DMS53 (cell line): ENCODE results near the gene RAG1.

Source experiments
- DNase-seq: peaks from one replicate; lab custom pipeline; 2025; lab: John Stamatoyannopoulos, UW

RAG1 gene

GRCh38 chr11:36567694-36568093, at the start of gene RAG1:
RAG1 (plus strand) TSS chr11:36568007; CDS start chr11:36573305, 5,298 bp downstream.
- DNase-seq: no peak

- no peak for DNase-seq
Measured at GRCh38 chr11:36530840-36531239, 37.0 kb upstream of the RAG1 start.

GRCh38 chr11:36532941-36533601, 34.7 kb upstream of the RAG1 start:
- DNase-seq: no peak

GRCh38 chr11:36534276-36534840, 33.4 kb upstream of the RAG1 start:
- no peak for DNase-seq

DNA sequence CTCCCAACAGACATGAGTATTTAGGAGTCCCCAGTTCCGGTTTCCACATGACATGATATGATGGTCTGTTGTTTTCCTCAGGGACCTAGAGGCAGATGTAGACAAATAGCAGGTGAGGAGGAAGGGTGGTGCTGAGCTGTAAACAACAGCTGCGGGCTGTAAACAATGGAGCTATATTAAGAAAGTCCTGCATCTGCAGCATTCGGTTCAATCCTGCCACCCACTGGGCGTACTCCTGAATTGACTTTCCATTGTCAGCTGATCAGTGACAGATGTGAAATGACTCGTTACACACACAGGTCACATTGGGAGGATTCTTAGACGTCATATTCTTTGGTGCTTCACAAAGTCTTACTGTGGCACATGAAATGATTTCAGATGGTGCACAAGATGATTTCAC, 26.8 kb upstream of the RAG1 start:
- DNase-seq: peak; percentile 83

GRCh38 chr11:36550385-36551115, 17.3 kb upstream of the RAG1 start:
- no peak for DNase-seq

DNA sequence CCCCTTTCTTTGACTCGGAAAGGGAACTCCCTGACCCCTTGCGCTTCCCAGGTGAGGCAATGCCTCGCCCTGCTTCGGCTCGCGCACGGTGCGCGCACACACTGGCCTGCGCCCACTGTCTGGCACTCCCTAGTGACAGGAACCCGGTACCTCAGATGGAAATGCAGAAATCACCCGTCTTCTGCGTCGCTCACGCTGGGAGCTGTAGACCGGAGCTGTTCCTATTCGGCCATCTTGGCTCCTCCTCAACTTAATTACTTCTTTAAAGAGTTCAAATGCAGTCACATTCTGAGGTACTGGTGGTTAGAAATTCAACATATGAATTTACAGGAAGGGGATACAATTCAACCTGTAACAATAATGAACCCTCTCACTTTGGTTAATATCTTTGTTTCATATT, 10.4 kb upstream of the RAG1 start:
- DNase-seq: peak; percentile 81

DNA sequence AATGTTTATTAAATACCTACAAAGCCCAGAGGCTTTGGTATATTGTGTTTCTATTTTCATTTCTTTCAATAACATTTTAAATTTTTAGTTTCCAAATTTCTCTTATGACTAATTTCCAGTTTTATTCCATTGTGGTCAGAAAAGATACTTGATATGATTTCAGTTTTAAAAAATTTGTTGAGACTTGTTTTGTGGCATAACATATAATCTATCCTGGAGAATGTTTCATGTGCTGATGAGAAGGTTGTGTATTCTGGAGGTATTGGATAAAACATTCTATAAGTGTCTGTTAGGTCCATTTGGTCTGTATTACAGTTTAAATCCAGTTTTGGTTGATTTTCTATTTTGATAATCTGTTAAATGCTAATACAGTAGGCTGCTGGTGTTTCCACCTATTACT, 9.8 kb upstream of the RAG1 start:
- DNase-seq: no peak

DNA sequence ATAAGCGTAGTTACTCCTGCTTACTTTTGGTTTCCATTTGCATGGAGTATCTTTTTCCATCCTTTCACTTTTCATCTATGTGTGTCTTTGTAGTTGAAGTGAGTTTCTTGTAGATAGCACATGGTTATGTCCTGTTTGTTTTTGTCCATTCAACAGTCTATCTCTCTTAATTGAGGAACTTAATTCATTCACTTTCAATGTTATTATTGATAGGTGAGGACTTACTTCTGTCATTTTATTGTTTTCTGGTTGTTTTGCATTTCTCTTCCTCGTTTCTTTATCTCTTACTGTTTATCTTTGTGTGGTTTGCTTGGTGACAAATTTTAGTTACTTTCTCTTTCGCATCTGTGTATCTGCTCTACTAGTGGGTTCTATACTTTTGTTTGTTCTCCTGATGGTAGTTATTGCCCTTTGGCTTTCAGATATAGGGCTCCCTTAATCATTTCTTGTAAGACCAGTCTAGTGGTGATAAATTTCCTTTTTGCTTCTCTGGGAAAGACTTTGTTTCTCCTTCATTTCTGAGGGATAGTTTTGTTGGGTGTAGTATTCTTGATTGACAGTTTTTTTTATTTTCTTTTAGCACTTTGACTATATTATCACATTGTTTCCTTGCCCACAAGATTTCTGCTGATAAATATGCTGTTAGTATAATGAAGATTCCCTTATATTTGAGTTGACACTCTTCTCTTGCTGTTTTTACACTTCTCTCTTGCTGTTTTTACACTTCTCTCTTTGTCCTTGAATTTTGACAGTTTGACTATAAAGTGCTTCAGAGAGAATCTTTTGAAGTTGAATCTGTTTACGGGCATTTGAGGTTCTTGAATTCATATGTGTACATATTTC, 9.0 kb upstream of the RAG1 start:
- peak; percentile 32 for DNase-seq

GRCh38 chr11:36564376-36565030, 3.3 kb upstream of the RAG1 start:
- peak; percentile 72 for DNase-seq

DNA sequence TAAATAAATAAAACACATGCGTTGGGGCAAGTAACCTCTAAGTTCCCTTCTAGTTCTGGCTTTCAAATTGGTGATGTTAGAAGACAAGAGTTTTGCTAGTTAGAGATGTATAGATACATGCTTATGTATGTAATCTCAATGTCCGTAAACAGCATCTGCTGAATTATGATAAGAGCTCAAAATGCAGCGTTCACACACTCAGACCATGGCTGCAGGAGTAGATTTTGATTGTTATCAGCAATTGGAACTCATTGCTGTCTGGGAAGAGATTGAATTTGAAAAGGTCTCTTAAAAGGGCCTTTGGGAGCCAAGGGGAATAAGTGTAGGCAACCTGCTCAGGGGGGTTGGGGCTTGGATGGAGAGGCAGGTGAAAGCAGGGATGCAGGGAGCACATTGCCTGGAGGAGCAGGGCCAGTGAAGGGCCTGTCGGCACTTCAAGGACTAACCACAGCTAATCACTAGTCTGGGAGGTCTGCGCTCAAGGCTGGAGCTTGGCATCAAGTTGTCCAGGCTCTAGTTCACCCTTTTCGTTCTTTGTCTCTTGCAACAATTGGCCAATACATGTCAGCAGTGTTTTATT, 2.7 kb upstream of the RAG1 start:
- no peak for DNase-seq

DNA sequence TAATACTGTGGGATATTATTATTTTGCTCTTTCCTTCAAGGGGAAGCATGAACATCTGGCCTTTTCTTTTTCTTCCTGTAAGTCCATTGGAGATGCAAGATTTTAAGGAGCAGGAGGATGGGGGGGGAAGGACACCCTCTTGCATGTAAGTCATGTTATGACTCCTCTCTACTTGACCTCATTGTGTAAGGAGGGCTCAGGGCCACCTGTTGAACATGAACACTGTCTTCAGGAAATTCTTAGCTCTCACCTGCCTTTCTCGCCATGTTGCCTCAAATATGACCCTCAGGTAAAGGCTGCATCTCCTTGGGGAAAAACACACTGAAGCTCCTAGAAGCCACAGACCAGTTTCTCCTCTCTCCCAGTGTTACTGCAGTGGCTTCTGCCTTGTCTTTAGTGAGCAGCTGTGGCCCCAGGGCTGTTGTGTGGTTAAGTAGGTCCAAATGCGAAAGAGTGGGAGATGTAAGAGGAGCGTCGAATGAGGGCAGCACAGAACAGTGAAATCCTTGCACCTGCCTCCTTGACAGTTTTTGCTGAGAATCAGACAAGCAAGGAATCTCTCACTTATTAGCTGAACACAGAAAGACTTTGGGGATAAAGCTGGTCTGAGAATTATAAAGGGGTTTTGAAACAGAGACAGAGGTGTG, 1.3 kb upstream of the RAG1 start:
- no peak for DNase-seq

GRCh38 chr11:36569095-36569494, 1.3 kb downstream of the RAG1 start:
- no peak for DNase-seq

GRCh38 chr11:36574486-36574885, 6.7 kb downstream of the RAG1 start:
- no peak for DNase-seq

- DNase-seq: no peak
Measured at GRCh38 chr11:36577373-36577772, 9.6 kb downstream of the RAG1 start.

DNA sequence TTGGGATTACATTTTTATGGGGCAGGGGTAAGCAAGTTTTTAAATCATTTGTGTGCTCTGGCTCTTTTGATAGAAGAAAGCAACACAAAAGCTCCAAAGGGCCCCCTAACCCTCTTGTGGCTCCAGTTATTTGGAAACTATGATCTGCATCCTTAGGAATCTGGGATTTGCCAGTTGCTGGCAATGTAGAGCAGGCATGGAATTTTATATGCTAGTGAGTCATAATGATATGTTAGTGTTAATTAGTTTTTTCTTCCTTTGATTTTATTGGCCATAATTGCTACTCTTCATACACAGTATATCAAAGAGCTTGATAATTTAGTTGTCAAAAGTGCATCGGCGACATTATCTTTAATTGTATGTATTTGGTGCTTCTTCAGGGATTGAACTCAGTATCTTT, 10.1 kb downstream of the RAG1 start:
- no peak for DNase-seq

DNA sequence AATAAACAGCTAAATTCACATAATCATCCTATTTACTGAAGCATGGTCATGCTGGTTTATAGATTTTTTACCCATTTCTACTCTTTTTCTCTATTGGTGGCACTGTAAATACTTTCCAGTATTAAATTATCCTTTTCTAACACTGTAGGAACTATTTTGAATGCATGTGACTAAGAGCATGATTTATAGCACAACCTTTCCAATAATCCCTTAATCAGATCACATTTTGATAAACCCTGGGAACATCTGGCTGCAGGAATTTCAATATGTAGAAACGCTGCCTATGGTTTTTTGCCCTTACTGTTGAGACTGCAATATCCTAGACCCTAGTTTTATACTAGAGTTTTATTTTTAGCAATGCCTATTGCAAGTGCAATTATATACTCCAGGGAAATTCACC, 10.7 kb downstream of the RAG1 start:
- no peak for DNase-seq

DNA sequence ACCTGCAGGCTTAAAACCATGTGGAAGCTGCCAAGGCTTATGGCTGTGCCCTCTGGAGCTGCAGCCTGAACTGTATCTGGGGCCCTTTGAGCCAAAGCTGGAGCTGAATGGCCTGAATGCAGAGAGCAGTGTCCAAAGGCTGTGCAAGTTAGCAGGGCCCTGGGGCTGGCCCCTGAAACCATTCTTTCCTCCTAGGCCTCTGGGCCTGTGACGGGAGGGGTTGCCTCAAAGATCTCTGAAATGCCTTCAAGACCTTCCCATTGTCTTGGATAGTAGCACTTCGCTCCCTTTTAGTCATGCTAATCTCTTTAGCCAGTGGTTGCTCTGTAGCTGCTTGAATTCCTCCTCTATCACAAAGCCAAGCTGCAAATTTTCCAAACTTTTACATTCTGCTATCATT, 13.7 kb downstream of the RAG1 start:
- no peak for DNase-seq

DNA sequence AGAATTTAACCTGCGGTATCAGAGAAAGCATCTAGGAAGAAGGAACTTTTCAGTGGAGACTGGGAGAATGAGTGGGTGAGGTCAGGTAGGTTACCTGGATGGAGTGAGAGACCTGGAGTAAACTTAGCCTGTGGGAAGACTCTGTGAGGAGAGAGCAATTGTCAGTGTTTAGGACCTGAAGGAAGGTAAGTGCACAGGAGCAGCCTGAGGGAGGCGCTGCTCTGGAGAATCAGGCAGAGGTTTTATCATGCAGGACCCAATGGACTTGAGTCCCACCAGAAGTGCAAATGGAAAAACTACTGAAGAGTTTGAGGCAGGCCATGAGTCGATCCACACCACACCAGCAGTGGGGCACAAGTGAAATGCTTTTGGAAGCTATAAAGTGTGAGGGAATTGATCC, 15.9 kb downstream of the RAG1 start:
- DNase-seq: peak; percentile 5

DNA sequence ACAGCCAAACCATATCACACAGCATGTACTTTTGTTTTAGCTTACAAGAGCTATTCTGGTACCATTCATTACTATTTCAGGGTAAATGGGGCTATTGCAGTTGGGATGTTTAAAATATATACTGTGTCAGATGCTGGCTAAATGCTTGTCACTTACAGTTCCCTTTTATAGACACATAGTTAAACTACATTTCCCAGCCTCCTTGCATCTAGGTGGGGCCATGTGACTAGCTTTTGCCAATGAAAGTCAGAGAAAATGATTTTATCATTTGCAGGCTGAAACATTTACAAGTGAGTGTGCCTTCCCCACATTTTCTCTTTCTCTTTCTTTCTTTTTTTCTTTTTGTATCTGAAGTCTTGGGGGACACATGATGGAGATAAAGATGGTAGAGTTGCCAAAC, 18.7 kb downstream of the RAG1 start:
- DNase-seq: no peak

DNA sequence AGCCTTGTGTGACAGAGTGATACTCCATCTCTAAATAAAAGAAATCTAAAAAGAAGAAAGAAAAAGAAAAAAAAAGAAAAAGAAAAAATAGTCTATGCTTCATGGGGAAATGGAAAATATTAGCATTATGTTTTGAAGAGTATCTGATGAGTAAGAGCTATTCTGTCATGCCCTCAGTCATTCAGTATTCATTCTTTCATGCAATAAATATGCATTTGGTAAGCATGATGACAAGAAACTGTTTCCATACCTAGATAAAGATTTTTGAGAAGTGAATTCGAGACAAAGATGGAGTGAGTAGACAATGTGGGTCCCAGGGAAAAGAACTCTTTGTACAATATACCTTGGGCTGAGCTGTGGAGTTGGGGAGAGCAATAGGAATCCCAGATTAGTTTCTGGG, 20.3 kb downstream of the RAG1 start:
- no peak for DNase-seq
